Gastrocnemius medialis (tissue), 4 donors: ENCODE data around the gene CYREN. TPM values are rescaled to one million over a fixed set of nuclear protein-coding genes. Genes with fewer than 3 reads are reported as not detected.

Experiments used
- ATAC-seq, 2 donors: fragments of 150-250 bp; one replicate each; pipeline ENCODE4 v1.9.1; 2016
- DNase-seq, 2 donors: peaks; one replicate each; pipeline ENCODE4 v3.0.0-alpha.2; 2019
- H3K27ac ChIP-seq, 4 donors: fragments of 200-600 bp; sonication (generic); 1 replicate in 1 of 4; 2 replicates in 3 of 4; pipeline ENCODE4 v1.5.1; 2016 to 2018; ENCODE audit warnings: mild to moderate bottlenecking in 2 of 4, moderate library complexity in 1 of 4
- H3K27me3 ChIP-seq, 3 donors: fragments of 200-600 bp; sonication (generic) in 2 of 3; 1 replicate in 1 of 3; 2 replicates in 2 of 3; pipeline versions ENCODE4 v1.5.1 to v1.6.0; 2016 to 2019; ENCODE audit warnings: mild to moderate bottlenecking in 1 of 3, moderate library complexity in 1 of 3
- H3K36me3 ChIP-seq, 2 donors: fragments of 200-600 bp; sonication (generic) in 1 of 2; one replicate each; pipeline ENCODE4 v1.5.1; 2017 to 2018
- H3K4me1 ChIP-seq, 2 donors: fragments of 200-600 bp; sonication (generic) in 1 of 2; one replicate each; pipeline ENCODE4 v1.5.1; 2016 to 2017; ENCODE audit warnings: mild to moderate bottlenecking in 2 of 2
- H3K4me3 ChIP-seq, 4 donors: fragments of 200-600 bp; sonication (generic) in 3 of 4; 1 replicate in 1 of 4; 2 replicates in 3 of 4; pipeline ENCODE4 v1.5.1; 2016 to 2019; ENCODE audit warnings: mild to moderate bottlenecking in 2 of 4
- H3K9me3 ChIP-seq, 3 donors: fragments of 200-600 bp; sonication (generic) in 2 of 3; 1 replicate in 1 of 3; 2 replicates in 2 of 3; pipeline ENCODE4 v1.5.1; 2016 to 2019
- CTCF ChIP-seq, 5 experiments: fragments of 450-650 bp in 3 of 5; fragments of 200-600 bp in 2 of 5; sonication (generic) in 2 of 5; IDR thresholded peaks in 4 of 5; conservative IDR thresholded peaks in 1 of 5; 1 replicate in 4 of 5; 2 replicates in 1 of 5; pipeline ENCODE4 v1.5.1; 2016 to 2019; ENCODE audit warnings: antibody characterized with exemption in 5 of 5, mild to moderate bottlenecking in 3 of 5, moderate library complexity in 3 of 5
- POLR2A ChIP-seq, 2 donors: fragments of 450-650 bp; IDR thresholded peaks; one replicate each; pipeline ENCODE4 v1.6.1; 2017; ENCODE audit warnings: antibody characterized with exemption in 2 of 2, mild to moderate bottlenecking in 2 of 2, moderate library complexity in 2 of 2
- in situ Hi-C, 4 donors: fragments of 200-750 bp; cut with MboI; loops; one replicate each; pipeline versions ENCODE4 v1.15.0 to v1.8.0; 2017; ENCODE audit warnings: low sequenced_read_pairs in 4 of 4
- intact Hi-C: fragments of 100-400 bp; cut with DNase I; formaldehyde crosslinking; loops from one replicate; pipeline ENCODE4 v1.15.1; 2023; ENCODE audit warnings: low total_unique reads
- total RNA-seq, 4 donors: library from RNA; depleted of rRNA; stranded (reverse); fragments of >200 nt; gene quantifications; one replicate each; pipeline versions ENCODE4 v1.1.0 to v1.2.3, GENCODE V29; 2016

The CYREN gene
- total RNA-seq, 4 donors from 2014 or later = 11.8 to 51.5 (median 20.4) TPM

- no peak for DNase-seq
Observed at GRCh38 chr7:135195156-135195555, 24.6 kb upstream of the CYREN start.

GRCh38 chr7:135194494-135195095 lies 24.1 kb upstream of the CYREN start:
- Histone ChIP-seq H3K4me1 (peaks cover 0 to 2% of the 10 kb centered on the region in 2 donors), H3K9me3 (no peaks in the 10 kb centered on the region), H3K4me3 (no peak overlapping the region), H3K36me3 (peaks cover 0 to 76% of the 10 kb centered on the region in 2 donors), H3K27ac (no peak overlapping the region), H3K27me3 (no peaks in the 10 kb centered on the region)
- ATAC-seq = no peak
- no peak for DNase-seq
- intact Hi-C loops = no loop called here
- in situ Hi-C loops = loop anchor here in 2 of 4 donors (25.0 kb wide), 2 partner anchors 207 to 532 kb away; partner anchors contain the start of gene AGBL3 (in 1 of the 2)
- TF ChIP-seq POLR2A (IDR thresholded peaks at IDR 0.05) = no peak
- TF ChIP-seq CTCF (IDR thresholded peaks at IDR 0.05 in 4 of 5, conservative IDR thresholded peaks at IDR 0.05 in 1 of 5) = no peak

More at GRCh38 chr7:135195156-135195555, 24.6 kb upstream of the CYREN start:
- Histone ChIP-seq H3K9me3 (no peaks in the 10 kb centered on the region), H3K27ac (no peak overlapping the region), H3K4me3 (no peak overlapping the region), H3K27me3 (no peaks in the 10 kb centered on the region), H3K36me3 (peaks cover 0 to 75% of the 10 kb centered on the region in 2 donors), H3K4me1 (no peaks in the 10 kb centered on the region)
- TF ChIP-seq POLR2A (IDR thresholded peaks at IDR 0.05) (no peak), CTCF (IDR thresholded peaks at IDR 0.05 in 4 of 5, conservative IDR thresholded peaks at IDR 0.05 in 1 of 5) (no peak)
- no peak for ATAC-seq
- in situ Hi-C loops = loop anchor here in 2 of 4 donors (25.0 kb wide), 2 partner anchors 208 to 533 kb away; partner anchors contain the start of gene AGBL3 (in 1 of the 2)
- intact Hi-C loops = no loop called here

DNA sequence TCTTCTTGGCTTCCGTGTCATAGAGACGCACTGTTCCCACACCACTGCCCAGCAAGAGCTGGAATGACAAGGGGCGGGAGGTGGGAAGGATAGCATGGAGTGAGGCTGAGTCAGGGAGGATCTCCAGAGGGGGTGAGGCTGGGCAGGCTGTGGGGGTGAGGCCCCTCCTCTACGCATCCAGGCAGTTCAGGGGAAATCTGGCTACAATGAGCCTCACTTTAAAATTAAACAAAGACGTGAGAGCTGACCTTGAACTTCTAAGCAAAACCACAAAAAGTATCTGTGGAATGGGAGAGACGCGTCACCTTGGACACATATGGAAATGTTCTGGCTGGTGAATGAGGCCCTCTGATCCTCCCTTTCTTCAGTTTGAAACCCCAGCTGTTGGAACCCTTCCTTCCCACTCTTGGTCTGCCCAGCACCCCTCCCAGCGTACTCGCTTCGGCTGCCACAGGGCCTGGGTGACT lies 23.1 kb upstream of the CYREN start:
- Histone ChIP-seq H3K9me3 (no peaks in the 10 kb centered on the region), H3K27me3 (no peaks in the 10 kb centered on the region), H3K36me3 (peaks cover 0 to 78% of the 10 kb centered on the region in 2 donors), H3K4me1 (peaks cover 0 to 5% of the 10 kb centered on the region in 2 donors), H3K27ac (no peak overlapping the region), H3K4me3 (no peak overlapping the region)
- DNase-seq = no peak
- TF ChIP-seq POLR2A (IDR thresholded peaks at IDR 0.05) (no peak), CTCF (IDR thresholded peaks at IDR 0.05 in 4 of 5, conservative IDR thresholded peaks at IDR 0.05 in 1 of 5) (no peak)
- in situ Hi-C loops (loop anchor here in 2 of 4 donors (25.0 kb wide), 2 partner anchors 206 to 531 kb away; partner anchors contain the start of gene AGBL3 (in 1 of the 2)), intact Hi-C loops (no loop called here)
- no peak for ATAC-seq

- intact Hi-C loops = no loop called here
- Histone ChIP-seq H3K9me3 (no peaks in the 10 kb centered on the region), H3K4me1 (peaks cover 0 to 5% of the 10 kb centered on the region in 2 donors), H3K27me3 (no peaks in the 10 kb centered on the region), H3K4me3 (no peak overlapping the region), H3K36me3 (peaks cover 0 to 78% of the 10 kb centered on the region in 2 donors), H3K27ac (no peak overlapping the region)
- TF ChIP-seq POLR2A (IDR thresholded peaks at IDR 0.05) (no peak), CTCF (IDR thresholded peaks at IDR 0.05 in 4 of 5, conservative IDR thresholded peaks at IDR 0.05 in 1 of 5) (no peak)
- ATAC-seq (no peak), DNase-seq (no peak)
- in situ Hi-C loops = loop anchor here in 2 of 4 donors (25.0 kb wide), 2 partner anchors 206 to 531 kb away; partner anchors contain the start of gene AGBL3 (in 1 of the 2)
Observed at GRCh38 chr7:135192914-135193536, 22.5 kb upstream of the CYREN start.
